ENCODE measurements around the gene FEM1A.

FEM1A gene

DNA sequence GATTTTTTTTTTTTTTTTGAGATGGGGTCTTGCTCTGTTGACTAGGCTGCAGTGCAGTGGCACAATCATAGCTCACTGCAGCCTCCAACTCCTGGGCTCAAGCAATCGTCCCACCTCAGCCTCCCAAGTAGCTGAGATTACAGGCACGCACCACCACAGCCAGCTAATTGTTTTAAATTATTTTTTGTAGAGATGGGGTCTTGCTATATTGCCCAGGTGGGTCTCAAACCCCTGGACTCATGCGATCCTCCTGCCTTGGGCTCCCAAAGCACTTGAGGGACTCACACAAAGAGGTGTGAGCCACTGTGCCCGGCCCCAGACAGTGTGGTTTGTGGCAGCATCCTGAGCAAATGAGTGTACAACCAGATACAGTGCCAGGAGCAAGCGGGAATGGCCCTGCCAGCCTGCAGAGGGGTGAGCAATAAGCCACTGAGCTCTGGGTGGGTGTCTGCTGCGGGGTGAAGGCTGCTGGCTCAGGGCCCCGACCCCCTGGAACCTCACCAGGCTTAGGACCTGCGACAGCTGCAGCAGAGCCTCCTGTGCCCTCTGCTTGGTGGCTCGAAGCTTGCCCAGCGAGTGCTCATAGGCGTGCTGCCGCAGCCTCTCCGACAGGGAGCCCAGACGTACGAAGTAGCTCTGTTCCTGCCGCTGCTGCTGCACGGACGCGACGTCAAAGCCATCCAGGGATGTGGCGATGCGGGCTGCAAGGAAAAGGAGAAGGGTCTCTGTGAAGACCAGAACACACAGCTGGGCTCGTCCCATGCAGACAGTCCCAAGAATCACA, 55.8 kb downstream of the FEM1A start:
- no peak for DNase-seq (ENCODE audit: low spot score)

DNA sequence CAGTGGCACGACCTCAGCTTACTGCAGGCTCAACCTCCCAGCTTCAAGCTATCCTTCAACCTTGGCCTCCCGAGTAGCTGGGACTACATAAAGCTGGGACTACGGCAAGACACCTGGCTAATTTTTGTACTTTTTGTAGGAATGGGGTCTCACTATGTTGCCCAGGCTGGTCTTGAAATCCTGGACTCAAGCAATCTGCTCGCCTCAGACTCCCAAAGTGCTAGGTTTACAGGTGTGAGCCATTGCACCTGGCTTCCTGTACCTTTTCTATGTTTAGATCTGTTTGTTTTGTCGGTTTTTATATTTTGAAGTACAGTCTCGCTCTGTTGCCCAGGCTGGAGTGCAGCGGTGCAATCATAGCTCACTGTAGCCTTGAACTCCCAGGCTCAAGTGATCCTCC, 57.5 kb downstream of the FEM1A start:
- DNase-seq (ENCODE audit: low spot score): no peak

All from RKO (cell line).